ENCODE measurements around the gene SCO2. TPM values are rescaled to one million over a fixed set of nuclear protein-coding genes. Genes with fewer than 3 reads are reported as not detected.

Gene SCO2
- polyA plus RNA-seq, 3 donors from 2014 or later, result 8.3 to 14.8 (median 9.9) TPM

GRCh38 chr22:50562523-50563412 lies 37.4 kb upstream of the SCO2 start, which contains the start of gene SYCE3:
Gene SYCE3 (minus strand): TSS chr22:50562919. CDS start chr22:50556405, 6,514 bp downstream.
- no peaks in the 10 kb centered on the region for H3K36me3 Mint-ChIP-seq
- H3K27ac Mint-ChIP-seq, result peak within 1 kb of the TSS; percentile 92 to 99 (median 96)
- H3K9me3 Mint-ChIP-seq, result no peaks in the 10 kb centered on the region
- H3K4me3 Mint-ChIP-seq, result peak within 1 kb of the TSS; percentile 92 to 97 (median 94)
- peak; percentile 97 to 98 (median 98) for DNase-seq
- H3K27me3 Mint-ChIP-seq (ENCODE audit: low read depth in 3 of 3), result peaks cover 8 to 18% (median 9%) of the 10 kb centered on the region in 3 donors
- H3K4me1 Mint-ChIP-seq, result peaks cover 22 to 26% of the 10 kb centered on the region in 2 donors

- no peaks in the 10 kb centered on the region for H3K9me3 Mint-ChIP-seq
- H3K36me3 Mint-ChIP-seq, result no peaks in the 10 kb centered on the region
- peaks cover 22 to 26% of the 10 kb centered on the region in 2 donors for H3K4me1 Mint-ChIP-seq
- H3K4me3 Mint-ChIP-seq, result peak overlapping the region; percentile 72 to 93 (median 84)
- peak overlapping the region; percentile 89 to 99 (median 96) for H3K27ac Mint-ChIP-seq
- DNase-seq, result peak; percentile 60 to 68 (median 67)
- H3K27me3 Mint-ChIP-seq (ENCODE audit: low read depth in 3 of 3), result peaks cover 8 to 18% (median 9%) of the 10 kb centered on the region in 3 donors
These were observed 36.3 kb upstream of the SCO2 start for GRCh38 chr22:50561401-50562358.

DNA sequence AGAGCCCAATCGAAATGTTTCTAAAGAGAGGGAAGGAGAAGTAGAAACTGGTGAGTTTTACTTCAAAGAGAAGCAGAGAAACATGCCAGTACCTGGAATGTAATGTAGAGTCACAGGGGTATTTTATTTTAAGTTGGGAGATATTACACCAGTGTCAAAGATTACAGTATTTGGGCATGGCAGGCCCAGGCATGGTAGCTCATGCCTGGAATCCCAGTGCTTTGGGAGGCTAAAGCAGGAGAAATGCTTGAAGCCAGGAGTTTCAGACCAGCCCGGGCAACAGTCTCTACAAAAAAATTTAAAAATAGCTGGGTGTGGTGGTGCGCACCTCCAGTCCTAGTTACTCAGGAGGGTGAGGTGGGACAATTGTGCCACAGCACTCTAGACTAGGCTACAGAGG lies 34.6 kb upstream of the SCO2 start:
- peaks cover 8 to 17% (median 9%) of the 10 kb centered on the region in 3 donors for H3K27me3 Mint-ChIP-seq (ENCODE audit: low read depth in 3 of 3)
- no peaks in the 10 kb centered on the region for H3K9me3 Mint-ChIP-seq
- no peak for DNase-seq
- no peak overlapping the region for H3K4me3 Mint-ChIP-seq
- no peaks in the 10 kb centered on the region for H3K36me3 Mint-ChIP-seq
- H3K4me1 Mint-ChIP-seq, result peaks cover 22 to 26% of the 10 kb centered on the region in 2 donors
- peak overlapping the region in 2 of 6 donors; percentile 96 to 99 for H3K27ac Mint-ChIP-seq

- H3K4me1 Mint-ChIP-seq, result peaks cover 11 to 12% of the 10 kb centered on the region in 2 donors
- H3K36me3 Mint-ChIP-seq, result no peaks in the 10 kb centered on the region
- H3K9me3 Mint-ChIP-seq, result no peaks in the 10 kb centered on the region
- no peak for DNase-seq
- peaks cover 3 to 10% (median 4%) of the 10 kb centered on the region in 3 donors for H3K27me3 Mint-ChIP-seq (ENCODE audit: low read depth in 3 of 3)
- H3K27ac Mint-ChIP-seq, result no peak overlapping the region
- H3K4me3 Mint-ChIP-seq, result no peak overlapping the region
These were observed 31.3 kb upstream of the SCO2 start for GRCh38 chr22:50556703-50557102.

DNA sequence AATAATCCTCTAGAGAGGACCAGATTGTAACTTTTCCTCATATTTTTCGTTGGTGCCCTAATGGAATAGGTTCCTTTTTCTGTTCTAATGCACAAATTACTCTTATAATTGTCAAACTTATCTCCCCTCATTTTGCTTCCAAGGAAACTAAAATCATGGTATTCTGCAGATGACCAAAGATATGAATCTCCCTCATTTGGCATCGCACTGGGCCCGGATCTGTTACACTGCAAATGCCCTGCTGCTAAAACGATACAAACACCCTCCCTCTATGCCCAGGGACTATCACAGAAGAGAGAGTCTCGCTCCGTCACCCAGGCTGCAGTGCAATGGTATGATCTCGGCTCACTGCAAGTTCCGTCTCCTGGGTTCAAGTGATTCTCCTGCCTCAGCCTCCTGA lies 27.9 kb upstream of the SCO2 start:
- Mint-ChIP-seq H3K4me1 (peaks cover 13 to 20% of the 10 kb centered on the region in 2 donors), H3K4me3 (no peak overlapping the region), H3K9me3 (no peaks in the 10 kb centered on the region), H3K27me3 (ENCODE audit: low read depth in 3 of 3) (peaks cover 0 to 2% (median 0%) of the 10 kb centered on the region in 3 donors), H3K36me3 (no peaks in the 10 kb centered on the region), H3K27ac (no peak overlapping the region)
- no peak for DNase-seq

- Mint-ChIP-seq H3K36me3 (no peaks in the 10 kb centered on the region), H3K4me3 (peak overlapping the region in 1 of 5 donors; percentile 25), H3K4me1 (peaks cover 13 to 26% of the 10 kb centered on the region in 2 donors)
These were observed 25.9 kb upstream of the SCO2 start for GRCh38 chr22:50551160-50551752.

GRCh38 chr22:50550395-50550794 lies 25.0 kb upstream of the SCO2 start:
- DNase-seq, result no peak
- no peaks in the 10 kb centered on the region for H3K36me3 Mint-ChIP-seq
- H3K4me1 Mint-ChIP-seq, result peaks cover 22 to 34% of the 10 kb centered on the region in 2 donors
- H3K27me3 Mint-ChIP-seq (ENCODE audit: low read depth in 3 of 3), result peaks cover 0 to 2% (median 0%) of the 10 kb centered on the region in 3 donors
- no peaks in the 10 kb centered on the region for H3K9me3 Mint-ChIP-seq
- peak overlapping the region; percentile 44 to 80 (median 61) for H3K4me3 Mint-ChIP-seq
- peak overlapping the region in 4 of 6 donors; percentile 28 to 65 (median 39) for H3K27ac Mint-ChIP-seq

More at GRCh38 chr22:50551160-50551752, 25.9 kb upstream of the SCO2 start:
- H3K27ac Mint-ChIP-seq, result no peak overlapping the region
- H3K9me3 Mint-ChIP-seq, result no peaks in the 10 kb centered on the region
- no peaks in the 10 kb centered on the region for H3K27me3 Mint-ChIP-seq (ENCODE audit: low read depth in 3 of 3)
- no peak for DNase-seq

DNA sequence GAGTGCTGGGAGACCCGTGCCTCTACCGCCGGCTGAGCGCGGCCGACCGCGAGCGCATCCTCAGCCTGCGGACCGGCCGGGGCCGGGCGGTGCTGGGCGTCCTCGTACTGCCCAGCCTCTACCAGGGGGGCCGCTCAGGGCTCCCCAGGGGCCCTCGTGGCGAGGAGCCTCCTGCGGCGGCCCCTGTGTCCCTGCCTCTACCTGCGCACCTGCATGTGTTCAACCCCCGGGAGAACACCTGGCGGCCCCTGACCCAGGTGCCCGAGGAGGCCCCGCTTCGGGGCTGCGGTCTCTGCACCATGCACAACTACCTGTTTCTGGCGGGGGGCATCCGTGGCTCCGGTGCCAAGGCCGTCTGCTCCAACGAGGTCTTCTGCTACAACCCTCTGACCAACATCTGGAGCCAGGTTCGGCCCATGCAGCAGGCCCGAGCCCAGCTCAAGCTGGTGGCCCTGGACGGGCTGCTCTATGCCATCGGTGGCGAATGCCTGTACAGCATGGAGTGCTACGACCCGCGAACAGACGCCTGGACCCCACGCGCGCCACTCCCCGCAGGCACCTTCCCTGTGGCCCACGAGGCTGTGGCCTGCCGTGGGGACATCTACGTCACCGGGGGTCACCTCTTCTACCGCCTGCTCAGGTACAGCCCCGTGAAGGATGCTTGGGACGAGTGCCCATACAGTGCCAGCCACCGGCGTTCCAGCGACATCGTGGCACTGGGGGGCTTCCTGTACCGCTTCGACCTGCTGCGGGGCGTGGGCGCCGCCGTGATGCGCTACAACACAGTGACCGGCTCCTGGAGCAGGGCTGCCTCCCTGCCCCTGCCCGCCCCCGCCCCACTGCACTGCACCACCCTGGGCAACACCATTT lies 23.8 kb upstream of the SCO2 start:
- DNase-seq, result no peak
- H3K4me1 Mint-ChIP-seq, result peaks cover 34 to 47% of the 10 kb centered on the region in 2 donors
- no peaks in the 10 kb centered on the region for H3K36me3 Mint-ChIP-seq
- peaks cover 0 to 2% (median 2%) of the 10 kb centered on the region in 3 donors for H3K27me3 Mint-ChIP-seq (ENCODE audit: low read depth in 3 of 3)
- peak overlapping the region in 5 of 6 donors; percentile 28 to 75 (median 49) for H3K27ac Mint-ChIP-seq
- peak overlapping the region; percentile 61 to 80 (median 76) for H3K4me3 Mint-ChIP-seq
- no peaks in the 10 kb centered on the region for H3K9me3 Mint-ChIP-seq

- H3K4me3 Mint-ChIP-seq, result peak overlapping the region; percentile 39 to 68 (median 62)
- H3K4me1 Mint-ChIP-seq, result peaks cover 39 to 50% of the 10 kb centered on the region in 2 donors
- DNase-seq, result peak; percentile 60 to 71 (median 71)
- H3K9me3 Mint-ChIP-seq, result no peaks in the 10 kb centered on the region
- H3K27ac Mint-ChIP-seq, result peak overlapping the region; percentile 53 to 80 (median 74)
- H3K36me3 Mint-ChIP-seq, result no peaks in the 10 kb centered on the region
- peaks cover 0 to 6% (median 5%) of the 10 kb centered on the region in 3 donors for H3K27me3 Mint-ChIP-seq (ENCODE audit: low read depth in 3 of 3)
These were observed 22.9 kb upstream of the SCO2 start for GRCh38 chr22:50548040-50548920.

DNA sequence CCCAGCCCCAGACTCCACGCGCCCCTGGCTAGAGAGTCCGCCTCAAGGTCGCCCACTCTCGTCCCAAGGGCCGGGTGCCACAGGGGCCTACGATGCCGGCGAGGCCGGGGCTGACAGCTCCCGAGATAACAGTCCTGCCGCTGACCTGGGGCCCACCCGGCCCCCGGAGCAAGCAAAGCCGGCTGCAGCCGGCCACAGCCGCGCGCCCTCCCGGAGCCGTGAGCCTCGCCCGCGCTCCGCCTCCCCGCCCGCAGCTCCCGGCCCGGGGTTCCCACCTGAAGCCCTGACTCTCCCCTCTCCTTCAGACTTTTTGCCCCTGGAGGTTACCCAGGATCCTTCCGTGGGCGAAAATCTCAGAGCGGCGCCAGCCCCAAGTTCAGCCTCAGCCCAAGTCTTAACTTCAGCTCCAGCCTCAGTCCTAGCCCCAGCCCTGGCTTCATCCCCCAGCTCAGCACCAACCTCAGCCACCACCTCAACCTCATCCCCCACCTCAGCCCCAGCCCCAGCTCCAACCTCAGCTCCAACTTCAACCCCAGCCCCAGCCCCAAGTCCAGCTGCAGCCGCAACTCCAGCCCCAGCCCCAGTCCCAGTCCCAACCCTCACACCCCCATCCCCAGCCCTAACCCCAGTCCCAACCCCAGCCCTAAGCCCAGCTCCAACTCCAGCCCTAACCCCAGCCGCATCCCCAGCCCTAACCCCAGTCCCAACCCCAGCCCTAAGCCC lies 22.0 kb upstream of the SCO2 start:
- Mint-ChIP-seq H3K9me3 (no peaks in the 10 kb centered on the region), H3K36me3 (no peaks in the 10 kb centered on the region), H3K27me3 (ENCODE audit: low read depth in 3 of 3) (peaks cover 0 to 8% (median 5%) of the 10 kb centered on the region in 3 donors), H3K4me3 (peak overlapping the region in 4 of 5 donors; percentile 29 to 52 (median 42)), H3K4me1 (peaks cover 42 to 53% of the 10 kb centered on the region in 2 donors), H3K27ac (peak overlapping the region in 4 of 6 donors; percentile 51 to 71 (median 62))
- DNase-seq, result no peak

Data from immature natural killer cell (primary cell).